T47D (cell line): Measurements from ENCODE around the gene ALKBH4.
"Not testable (repeated sequence)": the region's sequence is repeated elsewhere in the genome, so short reads cannot be mapped to it uniquely, and the experiment has no call there.

Source experiments
- DNase-seq, 2 experiments: peaks; one replicate each; pipeline versions ENCODE4 v3.0.0 to v3.0.0-alpha.2; 2011 to 2012; ENCODE audit warnings: low read depth in 1 of 2, low spot score in 1 of 2
- JUND ChIP-seq: IDR thresholded peaks from 2 replicates; pipeline ENCODE4 v1.6.1; 2012; ENCODE audit warnings: low read depth
- in situ Hi-C: cut with HindIII; loops from 2 replicates; pipeline ENCODE4 v1.10.0; 2016; ENCODE audit warnings: low sequenced_read_pairs, low pct_unique_long_range_greater_than_20kb

ALKBH4 gene

GRCh38 chr7:102464577-102465280, at the start of gene ALKBH4, which contains the start of gene LRWD1:
TSS of gene ALKBH4 (minus strand) at chr7:102464863. CDS start at chr7:102464836, 27 bp downstream.
TSS of gene LRWD1 (plus strand) at chr7:102464984. CDS start at chr7:102465081, 97 bp downstream.
- in situ Hi-C loops = no loop called here
- TF ChIP-seq JUND = no peak
- peak; percentile 91 to 96 for DNase-seq

- in situ Hi-C loops = not testable (repeated sequence)
- DNase-seq = peak in 1 of 2 experiments; percentile 24
Measured at GRCh38 chr7:102512642-102513221, 48.1 kb upstream of the ALKBH4 start.

- in situ Hi-C loops, DNase-seq: not testable (repeated sequence)
Measured at GRCh38 chr7:102511860-102512522, 47.3 kb upstream of the ALKBH4 start.

GRCh38 chr7:102510575-102510974, 45.9 kb upstream of the ALKBH4 start:
- DNase-seq, in situ Hi-C loops: not testable (repeated sequence)

- DNase-seq, in situ Hi-C loops: not testable (repeated sequence)
Measured at GRCh38 chr7:102507410-102508088, 42.9 kb upstream of the ALKBH4 start.

- DNase-seq, in situ Hi-C loops: not testable (repeated sequence)
Measured at GRCh38 chr7:102505298-102506185, 40.9 kb upstream of the ALKBH4 start.

- DNase-seq, in situ Hi-C loops: not testable (repeated sequence)
Measured at GRCh38 chr7:102503141-102503540, 38.5 kb upstream of the ALKBH4 start.

- DNase-seq, in situ Hi-C loops: not testable (repeated sequence)
Measured at GRCh38 chr7:102498321-102498720, 33.7 kb upstream of the ALKBH4 start.

- in situ Hi-C loops = not testable (repeated sequence)
Measured at GRCh38 chr7:102497308-102497707, 32.6 kb upstream of the ALKBH4 start.

GRCh38 chr7:102496861-102497260, 32.2 kb upstream of the ALKBH4 start:
- in situ Hi-C loops = not testable (repeated sequence)

More at GRCh38 chr7:102497308-102497707, 32.6 kb upstream of the ALKBH4 start:
- not testable (repeated sequence) for DNase-seq

GRCh38 chr7:102494473-102495149, 29.9 kb upstream of the ALKBH4 start:
- DNase-seq, in situ Hi-C loops: not testable (repeated sequence)

More at GRCh38 chr7:102496861-102497260, 32.2 kb upstream of the ALKBH4 start:
- DNase-seq = not testable (repeated sequence)

GRCh38 chr7:102494026-102494425, 29.4 kb upstream of the ALKBH4 start:
- in situ Hi-C loops, DNase-seq: not testable (repeated sequence)

- peak in 1 of 2 experiments; percentile 75 for DNase-seq
- in situ Hi-C loops = not testable (repeated sequence)
Measured at GRCh38 chr7:102493220-102493935, 28.7 kb upstream of the ALKBH4 start.

- in situ Hi-C loops, DNase-seq: not testable (repeated sequence)
Measured at GRCh38 chr7:102490529-102491075, 25.9 kb upstream of the ALKBH4 start.

GRCh38 chr7:102484317-102484716, 19.7 kb upstream of the ALKBH4 start:
- in situ Hi-C loops, DNase-seq: not testable (repeated sequence)
